DOHH2 (cell line): ENCODE data around the gene CFAP43.

Source experiments
- H3F3A ChIP-seq: fragments of 200-600 bp; sonication (generic), shearing (Covaris generic); 2 replicates; pipeline ENCODE4 v1.6.0; 2016; ENCODE audit warnings: antibody characterized with exemption, mild to moderate bottlenecking; ENCODE audit not compliant: control insufficient read depth, insufficient read depth
- H3K27ac ChIP-seq: fragments of 200-600 bp; sonication (generic); 2 replicates; pipeline ENCODE4 v1.5.1; 2014; ENCODE audit warnings: low read depth, mild to moderate bottlenecking, low read length, moderate library complexity
- H3K27me3 ChIP-seq: fragments of 200-600 bp; sonication (generic); 2 replicates; pipeline ENCODE4 v1.6.1; 2014; ENCODE audit warnings: mild to moderate bottlenecking, low read length, mixed read lengths; ENCODE audit not compliant: control insufficient read depth
- H3K36me3 ChIP-seq: fragments of 200-600 bp; sonication (generic); 2 replicates; pipeline ENCODE4 v1.6.1; 2014; ENCODE audit warnings: mild to moderate bottlenecking, low read length, moderate library complexity, mixed read lengths; ENCODE audit not compliant: control insufficient read depth
- H3K4me1 ChIP-seq: fragments of 200-600 bp; sonication (generic); 2 replicates; pipeline ENCODE4 v1.6.1; 2014; ENCODE audit warnings: mild to moderate bottlenecking, low read length, mixed read lengths; ENCODE audit not compliant: control insufficient read depth
- H3K4me2 ChIP-seq: fragments of 200-600 bp; sonication (generic); 2 replicates; pipeline ENCODE4 v1.6.0; 2014; ENCODE audit warnings: mild to moderate bottlenecking, low read length, moderate library complexity
- H3K4me3 ChIP-seq: fragments of 200-600 bp; sonication (generic); 2 replicates; pipeline ENCODE4 v1.5.1; 2014; ENCODE audit warnings: mild to moderate bottlenecking, low read length, mixed read lengths
- H3K79me2 ChIP-seq: fragments of 200-600 bp; sonication (generic); 2 replicates; pipeline ENCODE4 v1.6.1; 2014; ENCODE audit warnings: mild to moderate bottlenecking, low read length, mixed read lengths; ENCODE audit not compliant: control insufficient read depth
- H3K9me2 ChIP-seq: fragments of 200-600 bp; sonication (generic); replicated peaks from 2 replicates; pipeline ENCODE4 v1.6.1; 2014; ENCODE audit warnings: mild to moderate bottlenecking, low read length, mixed read lengths; ENCODE audit not compliant: control insufficient read depth
- H3K9me3 ChIP-seq: fragments of 200-600 bp; sonication (generic); 2 replicates; pipeline ENCODE4 v1.6.1; 2014; ENCODE audit warnings: antibody characterized with exemption, low read length, mixed read lengths; ENCODE audit not compliant: control insufficient read depth, insufficient read depth
- H4K20me1 ChIP-seq: fragments of 200-600 bp; sonication (generic); 2 replicates; pipeline ENCODE4 v1.6.0; 2014; ENCODE audit warnings: low read depth, mild to moderate bottlenecking, antibody characterized with exemption, low read length, moderate library complexity; ENCODE audit not compliant: control insufficient read depth, insufficient read depth
- EZH2phosphoT487 ChIP-seq: fragments of 200-600 bp; sonication (generic); IDR thresholded peaks from 2 replicates; pipeline ENCODE4 v1.6.1; 2017; ENCODE audit warnings: borderline replicate concordance, mild to moderate bottlenecking, antibody characterized with exemption, low read length, moderate library complexity, mixed read lengths
- TF ChIP-seq, protein P1 (sequence below): fragments of 200-600 bp; sonication (generic); IDR thresholded peaks from one replicate; pipeline ENCODE4 v1.5.1; 2014; ENCODE audit warnings: antibody characterized with exemption, mild to moderate bottlenecking, low read depth, low read length; ENCODE audit not compliant: poor library complexity, severe bottlenecking

The CFAP43 gene

DNA sequence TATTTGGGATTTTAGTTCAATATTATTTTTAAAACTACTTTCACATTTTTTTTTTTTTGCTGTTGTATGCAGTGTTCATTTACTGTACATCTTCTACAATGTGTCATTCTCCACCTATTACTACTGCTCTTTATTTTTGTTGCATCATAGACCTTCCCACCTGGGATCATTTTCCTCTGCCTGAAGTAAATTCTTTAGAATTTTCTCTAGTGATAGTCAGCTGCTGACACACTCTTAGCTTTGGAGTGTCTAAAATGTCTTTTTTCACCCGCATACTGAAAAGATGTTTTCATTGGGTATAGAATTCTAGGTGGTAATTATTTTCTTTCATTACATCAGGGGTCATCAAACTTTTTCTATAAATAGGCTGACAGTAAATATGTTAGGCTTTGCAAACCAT, 30.5 kb downstream of the CFAP43 start:
- TF ChIP-seq EZH2phosphoT487: no peak
- TF ChIP-seq, protein P1, sequence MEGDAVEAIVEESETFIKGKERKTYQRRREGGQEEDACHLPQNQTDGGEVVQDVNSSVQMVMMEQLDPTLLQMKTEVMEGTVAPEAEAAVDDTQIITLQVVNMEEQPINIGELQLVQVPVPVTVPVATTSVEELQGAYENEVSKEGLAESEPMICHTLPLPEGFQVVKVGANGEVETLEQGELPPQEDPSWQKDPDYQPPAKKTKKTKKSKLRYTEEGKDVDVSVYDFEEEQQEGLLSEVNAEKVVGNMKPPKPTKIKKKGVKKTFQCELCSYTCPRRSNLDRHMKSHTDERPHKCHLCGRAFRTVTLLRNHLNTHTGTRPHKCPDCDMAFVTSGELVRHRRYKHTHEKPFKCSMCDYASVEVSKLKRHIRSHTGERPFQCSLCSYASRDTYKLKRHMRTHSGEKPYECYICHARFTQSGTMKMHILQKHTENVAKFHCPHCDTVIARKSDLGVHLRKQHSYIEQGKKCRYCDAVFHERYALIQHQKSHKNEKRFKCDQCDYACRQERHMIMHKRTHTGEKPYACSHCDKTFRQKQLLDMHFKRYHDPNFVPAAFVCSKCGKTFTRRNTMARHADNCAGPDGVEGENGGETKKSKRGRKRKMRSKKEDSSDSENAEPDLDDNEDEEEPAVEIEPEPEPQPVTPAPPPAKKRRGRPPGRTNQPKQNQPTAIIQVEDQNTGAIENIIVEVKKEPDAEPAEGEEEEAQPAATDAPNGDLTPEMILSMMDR: no peak
- peaks cover 15% of the 10 kb centered on the region for H3K27me3 ChIP-seq
- no peak overlapping the region for H3K27ac ChIP-seq
- no peaks in the 10 kb centered on the region for H3K36me3 ChIP-seq
- H3K4me2 ChIP-seq: no peak overlapping the region
- H3K9me3 ChIP-seq: no peaks in the 10 kb centered on the region
- H4K20me1 ChIP-seq: no peaks in the 10 kb centered on the region
- H3K9me2 ChIP-seq: no peaks in the 10 kb centered on the region
- no peaks in the 10 kb centered on the region for H3K4me1 ChIP-seq
- H3F3A ChIP-seq: no peaks in the 10 kb centered on the region
- no peak overlapping the region for H3K4me3 ChIP-seq
- H3K79me2 ChIP-seq: no peaks in the 10 kb centered on the region

DNA sequence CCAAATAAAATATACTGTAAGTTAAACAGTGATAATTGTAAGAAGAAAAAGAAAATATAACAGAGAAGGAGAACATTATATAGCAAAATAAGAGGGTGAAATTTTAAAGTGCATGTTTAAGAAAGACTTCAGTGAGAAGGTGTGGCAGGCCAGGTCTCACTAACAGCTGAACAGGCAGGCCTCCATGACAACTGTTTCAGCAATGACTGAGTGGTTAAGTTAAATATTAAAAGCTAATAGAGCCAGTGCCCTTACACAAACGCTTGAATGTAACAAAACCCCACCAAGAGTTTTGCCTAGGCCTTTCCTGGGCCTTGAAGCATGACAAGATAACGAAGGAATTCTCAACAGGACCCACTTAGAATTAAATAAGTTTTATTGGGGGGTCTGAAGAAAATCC, 32.6 kb downstream of the CFAP43 start:
- H3K27me3 ChIP-seq: peaks cover 24% of the 10 kb centered on the region
- no peak overlapping the region for H3K27ac ChIP-seq
- no peak overlapping the region for H3K4me3 ChIP-seq
- H3F3A ChIP-seq: no peaks in the 10 kb centered on the region
- no peaks in the 10 kb centered on the region for H3K9me2 ChIP-seq
- H3K36me3 ChIP-seq: no peaks in the 10 kb centered on the region
- no peaks in the 10 kb centered on the region for H3K9me3 ChIP-seq
- TF ChIP-seq, protein P1: no peak
- TF ChIP-seq EZH2phosphoT487: no peak
- no peaks in the 10 kb centered on the region for H4K20me1 ChIP-seq
- no peaks in the 10 kb centered on the region for H3K4me1 ChIP-seq
- H3K79me2 ChIP-seq: no peaks in the 10 kb centered on the region
- H3K4me2 ChIP-seq: no peak overlapping the region

GRCh38 chr10:104197364-104197763, 34.8 kb downstream of the CFAP43 start:
- Histone ChIP-seq H3K4me2 (no peak overlapping the region), H3F3A (no peaks in the 10 kb centered on the region)
- no peak for TF ChIP-seq EZH2phosphoT487
- TF ChIP-seq, protein P1: no peak

DNA sequence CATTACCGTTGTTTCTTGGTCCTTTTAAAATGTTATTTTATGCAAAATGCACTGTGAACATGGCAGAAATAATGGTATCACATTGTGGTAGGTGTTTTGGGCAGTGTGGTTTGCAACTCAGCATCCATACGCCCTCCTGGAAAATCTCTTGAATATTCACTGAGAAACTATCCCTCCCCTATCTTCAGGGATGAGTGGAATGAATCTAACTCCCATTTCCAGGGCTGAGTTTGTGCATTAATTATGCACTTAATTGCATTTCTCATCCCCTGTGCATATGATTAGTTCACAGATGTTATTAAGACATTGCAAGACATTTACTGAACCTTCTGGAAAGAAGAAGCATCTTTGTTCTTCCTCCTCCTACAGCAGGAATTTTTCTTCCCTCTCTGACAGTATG, 36.5 kb downstream of the CFAP43 start:
- Histone ChIP-seq H3K27ac (no peak overlapping the region), H3K36me3 (no peaks in the 10 kb centered on the region), H4K20me1 (no peaks in the 10 kb centered on the region), H3K27me3 (peaks cover 29% of the 10 kb centered on the region), H3K4me2 (no peak overlapping the region), H3K9me2 (no peaks in the 10 kb centered on the region), H3K79me2 (no peaks in the 10 kb centered on the region), H3K9me3 (no peaks in the 10 kb centered on the region), H3F3A (no peaks in the 10 kb centered on the region), H3K4me1 (no peaks in the 10 kb centered on the region), H3K4me3 (no peak overlapping the region)
- no peak for TF ChIP-seq EZH2phosphoT487
- TF ChIP-seq, protein P1: no peak

More at GRCh38 chr10:104197364-104197763, 34.8 kb downstream of the CFAP43 start:
- H3K36me3 ChIP-seq: no peaks in the 10 kb centered on the region
- no peak overlapping the region for H3K4me3 ChIP-seq
- no peak overlapping the region for H3K27ac ChIP-seq
- no peaks in the 10 kb centered on the region for H3K9me2 ChIP-seq
- H3K9me3 ChIP-seq: no peaks in the 10 kb centered on the region
- peaks cover 23% of the 10 kb centered on the region for H3K27me3 ChIP-seq
- H3K79me2 ChIP-seq: no peaks in the 10 kb centered on the region
- no peaks in the 10 kb centered on the region for H4K20me1 ChIP-seq
- no peaks in the 10 kb centered on the region for H3K4me1 ChIP-seq
